DND-41 (cell line): ENCODE data around the gene OR14J1.

ENCODE experiments used
- EZH2 ChIP-seq: IDR thresholded peaks from 3 replicates; pipeline ENCODE4 v1.6.1; 2012; ENCODE audit warnings: borderline replicate concordance, low read depth, mild to moderate bottlenecking, moderate library complexity, low read length, inconsistent platforms; ENCODE audit not compliant: severe bottlenecking
- TF ChIP-seq, protein P1 (sequence below): IDR thresholded peaks from 2 replicates; pipeline ENCODE4 v1.5.1; 2012; ENCODE audit warnings: borderline replicate concordance, low read length, moderate library complexity, mild to moderate bottlenecking; ENCODE audit not compliant: poor library complexity, severe bottlenecking; ENCODE audit errors: extremely low read depth

DNA sequence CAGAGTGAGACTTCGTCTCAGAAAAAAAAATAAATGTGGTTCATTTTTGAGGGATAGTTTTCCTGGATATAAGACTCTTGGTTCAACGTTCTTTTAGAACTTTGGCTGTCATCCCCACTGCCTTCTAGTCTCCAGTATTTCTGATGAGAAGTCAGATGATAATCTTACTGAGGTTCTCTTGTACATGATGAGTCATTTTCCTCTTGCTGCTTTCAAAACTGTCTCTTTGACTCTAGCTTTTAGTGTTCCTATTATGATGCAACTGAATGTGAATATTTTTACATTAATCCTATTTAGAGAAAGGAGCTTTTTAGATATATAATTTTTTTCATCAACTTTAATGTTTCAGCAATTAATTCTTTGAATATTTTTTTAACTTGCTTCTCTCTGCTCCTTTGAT, 46.0 kb upstream of the OR14J1 start:
- TF ChIP-seq, protein P1, sequence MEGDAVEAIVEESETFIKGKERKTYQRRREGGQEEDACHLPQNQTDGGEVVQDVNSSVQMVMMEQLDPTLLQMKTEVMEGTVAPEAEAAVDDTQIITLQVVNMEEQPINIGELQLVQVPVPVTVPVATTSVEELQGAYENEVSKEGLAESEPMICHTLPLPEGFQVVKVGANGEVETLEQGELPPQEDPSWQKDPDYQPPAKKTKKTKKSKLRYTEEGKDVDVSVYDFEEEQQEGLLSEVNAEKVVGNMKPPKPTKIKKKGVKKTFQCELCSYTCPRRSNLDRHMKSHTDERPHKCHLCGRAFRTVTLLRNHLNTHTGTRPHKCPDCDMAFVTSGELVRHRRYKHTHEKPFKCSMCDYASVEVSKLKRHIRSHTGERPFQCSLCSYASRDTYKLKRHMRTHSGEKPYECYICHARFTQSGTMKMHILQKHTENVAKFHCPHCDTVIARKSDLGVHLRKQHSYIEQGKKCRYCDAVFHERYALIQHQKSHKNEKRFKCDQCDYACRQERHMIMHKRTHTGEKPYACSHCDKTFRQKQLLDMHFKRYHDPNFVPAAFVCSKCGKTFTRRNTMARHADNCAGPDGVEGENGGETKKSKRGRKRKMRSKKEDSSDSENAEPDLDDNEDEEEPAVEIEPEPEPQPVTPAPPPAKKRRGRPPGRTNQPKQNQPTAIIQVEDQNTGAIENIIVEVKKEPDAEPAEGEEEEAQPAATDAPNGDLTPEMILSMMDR: no peak
- no peak for TF ChIP-seq EZH2
